HepG2 (cell line): ENCODE results near the gene RAC3. TPM values are rescaled to one million over a fixed set of nuclear protein-coding genes. Genes with fewer than 3 reads are reported as not detected.

Experiments used
- ATAC-seq: fragments of 200-7000 bp; cut with Tn5 transposase; 3 replicates; pipeline ENCODE4 v1.9.1; 2020; ENCODE audit warnings: mild to moderate bottlenecking, moderate library complexity
- BruUV-seq: library from RNA; stranded (reverse); fragments of 400-500 nt; replicated peaks from 2 replicates; lab custom pipeline; 2021; lab: Mats Ljungman, UMichigan
- CTCF ChIA-PET: fragments of 300-600 bp; formaldehyde crosslinking; extraction: SDS; loops from one replicate; lab custom pipeline; 2021; ENCODE audit warnings: low total read pairs, inconsistent platforms, low intra/inter-chr PET ratio; lab: Yijun Ruan, JAX
- POLR2A ChIA-PET: fragments of 350-600 bp; sonication (Branson Sonifier 250); formaldehyde crosslinking; loops from one replicate; lab custom pipeline; 2020; ENCODE audit warnings: antibody characterized with exemption, inconsistent platforms; lab: Yijun Ruan, JAX
- DNase-seq: peaks from one replicate; pipeline ENCODE4 v3.0.0-alpha.2; 2015; ENCODE audit warnings: low spot score
- FAIRE-seq: peaks from 3 replicates; lab custom pipeline; 2011; peaks lifted over from hg19 to GRCh38; lab: Jason Lieb, UNC
- H2AFZ ChIP-seq: one replicate; pipeline ENCODE4 v1.6.1; 2011; ENCODE audit warnings: low read length, inconsistent platforms
- H3K27ac ChIP-seq: fragments of 300-600 bp; 3 replicates; pipeline ENCODE4 v1.8.0; 2011; ENCODE audit warnings: mixed run types, mild to moderate bottlenecking, mixed read lengths, low read length, inconsistent platforms; ENCODE audit not compliant: insufficient read depth; ENCODE audit errors: extremely low read length
- H3K27me3 ChIP-seq, 2 experiments: fragments of 200-600 bp in 1 of 2; 2 replicates in 1 of 2; 3 replicates in 1 of 2; pipeline versions ENCODE4 v1.6.0 to v1.8.0; 2011; ENCODE audit warnings: low read length in 2 of 2, mild to moderate bottlenecking in 2 of 2, moderate library complexity in 2 of 2, inconsistent platforms in 1 of 2; ENCODE audit not compliant: insufficient read depth in 2 of 2, control insufficient read depth in 1 of 2
- H3K36me3 ChIP-seq, 2 experiments: fragments of 200-600 bp in 1 of 2; replicated peaks in 1 of 2; 2 replicates in 1 of 2; 3 replicates in 1 of 2; pipeline versions ENCODE4 v1.5.1 to v1.8.0; 2011; ENCODE audit warnings: low read length in 2 of 2, inconsistent platforms in 1 of 2; ENCODE audit not compliant: insufficient read depth in 2 of 2, control insufficient read depth in 1 of 2
- H3K4me1 ChIP-seq: 2 replicates; pipeline ENCODE4 v1.5.1; 2012; ENCODE audit warnings: low read length, inconsistent platforms; ENCODE audit not compliant: insufficient read depth
- H3K4me2 ChIP-seq: 2 replicates; pipeline ENCODE4 v1.6.0; 2011; ENCODE audit warnings: low read depth, low read length, inconsistent platforms
- H3K4me3 ChIP-seq, 3 experiments: fragments of 200-600 bp in 1 of 3; sonication (generic), shearing (Covaris generic) in 1 of 3; replicated peaks in 1 of 3; 2 replicates each; pipeline ENCODE4 v1.5.1; 2011 to 2016; ENCODE audit warnings: low read length in 3 of 3, inconsistent platforms in 2 of 3, low read depth in 2 of 3, mild to moderate bottlenecking in 2 of 3, control low read depth in 1 of 3, mixed read lengths in 1 of 3; ENCODE audit not compliant: insufficient read depth in 1 of 3
- H3K79me2 ChIP-seq: one replicate; pipeline ENCODE4 v1.6.1; 2011; ENCODE audit warnings: low read length, inconsistent platforms; ENCODE audit not compliant: insufficient read depth
- H3K9ac ChIP-seq: 2 replicates; pipeline ENCODE4 v1.6.0; 2011; ENCODE audit warnings: mild to moderate bottlenecking, low read depth, low read length, inconsistent platforms; ENCODE audit not compliant: insufficient read depth
- H3K9me3 ChIP-seq: 2 replicates; pipeline ENCODE4 v1.5.1; 2012; ENCODE audit warnings: mild to moderate bottlenecking, low read length
- H4K20me1 ChIP-seq: 2 replicates; pipeline ENCODE4 v1.6.0; 2011; ENCODE audit warnings: inconsistent platforms, mild to moderate bottlenecking, low read length, moderate library complexity; ENCODE audit not compliant: insufficient read depth
- AGO1 ChIP-seq: fragments of 200-400 bp; formaldehyde crosslinking; IDR thresholded peaks from 2 replicates; pipeline ENCODE4 v1.6.1; 2017; ENCODE audit warnings: mild to moderate bottlenecking, low read depth, low read length, moderate library complexity; ENCODE audit not compliant: poor library complexity, severe bottlenecking
- ATF3 ChIP-seq: sonication (generic); formaldehyde crosslinking; IDR thresholded peaks from 2 replicates; pipeline ENCODE4 v1.4.0; 2020; ENCODE audit warnings: missing genetic modification reagents
- CHCHD3 ChIP-seq: sonication (generic); formaldehyde crosslinking; IDR thresholded peaks from 2 replicates; pipeline ENCODE4 v1.8.0; 2022; ENCODE audit warnings: mild to moderate bottlenecking, missing genetic modification reagents, moderate library complexity
- EHMT2 ChIP-seq: fragments of 200-600 bp; sonication (generic); IDR thresholded peaks from 2 replicates; pipeline ENCODE4 v1.7.0; 2017; ENCODE audit warnings: antibody characterized with exemption, low read depth, low read length, borderline replicate concordance
- FOXA1 ChIP-seq, 2 experiments: fragments of 450-650 bp in 1 of 2; sonication (generic) in 1 of 2; formaldehyde crosslinking in 1 of 2; IDR thresholded peaks; 2 replicates each; pipeline versions ENCODE4 v1.4.0 to v1.6.1; 2016 to 2020; ENCODE audit warnings: missing genetic modification reagents in 1 of 2
- HMG20B ChIP-seq: conservative IDR thresholded peaks from 2 replicates; pipeline ENCODE4 v1.6.1; 2016; ENCODE audit warnings: missing genetic modification reagents, missing compliant biosample characterization
- IKZF1 ChIP-seq: fragments of 450-650 bp; IDR thresholded peaks from 2 replicates; pipeline ENCODE4 v1.7.1; 2016
- KAT7 ChIP-seq: IDR thresholded peaks from 2 replicates; pipeline ENCODE4 v1.6.1; 2018; ENCODE audit warnings: borderline replicate concordance, missing compliant biosample characterization
- MZF1 ChIP-seq: sonication (generic); formaldehyde crosslinking; IDR thresholded peaks from 2 replicates; pipeline ENCODE4 v1.8.1; 2023; ENCODE audit warnings: mild to moderate bottlenecking, missing genetic modification reagents, borderline replicate concordance
- NONO ChIP-seq, 2 experiments: fragments of 450-650 bp in 1 of 2; sonication (generic) in 1 of 2; formaldehyde crosslinking in 1 of 2; IDR thresholded peaks in 1 of 2; conservative IDR thresholded peaks in 1 of 2; 2 replicates each; pipeline versions ENCODE4 v1.6.1 to v1.8.0; 2017 to 2022; ENCODE audit warnings: mild to moderate bottlenecking in 1 of 2, missing genetic modification reagents in 1 of 2, moderate library complexity in 1 of 2
- POLR2G ChIP-seq: fragments of 200-400 bp; formaldehyde crosslinking; IDR thresholded peaks from 2 replicates; pipeline ENCODE4 v1.6.1; 2018; ENCODE audit warnings: mild to moderate bottlenecking, low read depth, low read length, moderate library complexity
- RBM39 ChIP-seq: fragments of 200-400 bp; formaldehyde crosslinking; IDR thresholded peaks from one replicate; pipeline ENCODE4 v1.6.1; 2018; ENCODE audit warnings: antibody characterized with exemption, mild to moderate bottlenecking, low read depth, low read length; ENCODE audit not compliant: poor library complexity, severe bottlenecking
- TAF15 ChIP-seq: fragments of 200-400 bp; formaldehyde crosslinking; IDR thresholded peaks from one replicate; pipeline ENCODE4 v1.6.1; 2018; ENCODE audit warnings: mild to moderate bottlenecking, low read depth, low read length; ENCODE audit not compliant: poor library complexity, severe bottlenecking
- TCF7 ChIP-seq: sonication (generic); IDR thresholded peaks from 2 replicates; pipeline ENCODE4 v1.6.1; 2016; ENCODE audit warnings: antibody characterized with exemption, low read depth
- ZNF260 ChIP-seq: sonication (generic); formaldehyde crosslinking; IDR thresholded peaks from 2 replicates; pipeline ENCODE4 v1.4.0; 2020; ENCODE audit warnings: missing genetic modification reagents, low read depth, mild to moderate bottlenecking, borderline replicate concordance
- ZNF333 ChIP-seq: sonication (generic); formaldehyde crosslinking; IDR thresholded peaks from 2 replicates; pipeline ENCODE4 v1.4.0; 2020; ENCODE audit warnings: mild to moderate bottlenecking, missing genetic modification reagents, borderline replicate concordance
- ZNF501 ChIP-seq: sonication (generic); formaldehyde crosslinking; IDR thresholded peaks from 2 replicates; pipeline ENCODE4 v1.5.1; 2020; ENCODE audit warnings: mild to moderate bottlenecking, moderate library complexity, missing genetic modification reagents
- ZNF577 ChIP-seq: sonication (generic); formaldehyde crosslinking; IDR thresholded peaks from 2 replicates; pipeline ENCODE4 v1.4.0; 2020; ENCODE audit warnings: mild to moderate bottlenecking, low read depth, missing genetic modification reagents, borderline replicate concordance
- ZNF816 ChIP-seq: sonication (generic); formaldehyde crosslinking; IDR thresholded peaks from 2 replicates; pipeline ENCODE4 v1.8.0; 2022; ENCODE audit warnings: missing genetic modification reagents, mild to moderate bottlenecking, borderline replicate concordance
- whole genome bisulfite sequencing: methylation state at CpG from one replicate; pipeline ENCODE4 v1.1.6; 2017; ENCODE audit warnings: low lambda C conversion rate; 5-methylcytosine and 5-hydroxymethylcytosine counted together
- in situ Hi-C: cut with HindIII; loops from 2 replicates; pipeline ENCODE4 v1.10.0; 2017; ENCODE audit warnings: low pct_unique_long_range_greater_than_20kb; ENCODE audit not compliant: extremely low pct_ligation_motif_present
- intact Hi-C: fragments of 100-400 bp; cut with micrococcal nuclease; formaldehyde crosslinking; loops from one replicate; pipeline ENCODE4 v1.10.0; 2022; ENCODE audit not compliant: unreplicated experiment
- polyA plus RNA-seq, 8 experiments: library from polyadenylated mRNA; depleted of rRNA in 3 of 8; stranded (reverse) in 7 of 8; unstranded in 1 of 8; fragments of >200 nt; fragmentation: Illumina TruSeq in 4 of 8; extraction: Trizol in 4 of 8; gene quantifications; 2 replicates each; pipeline versions ENCODE4 v1.2.1 to v1.2.3, GENCODE V29; 2011 to 2016; ENCODE audit warnings: low read depth in 4 of 8, missing spikeins in 1 of 8, mixed read lengths in 1 of 8; ENCODE audit not compliant: insufficient read depth in 1 of 8
- total RNA-seq, 5 experiments: library from RNA; depleted of rRNA; stranded (reverse); fragments of >200 nt; fragmentation: Illumina TruSeq; extraction: Trizol; gene quantifications; 2 replicates each; pipeline ENCODE4 v1.2.3, GENCODE V29; 2016; ENCODE audit warnings: low read depth in 1 of 5
- TF ChIP-seq, protein P1 (sequence below): sonication (generic); formaldehyde crosslinking; IDR thresholded peaks from 2 replicates; pipeline ENCODE4 v1.4.0; 2020; ENCODE audit warnings: missing genetic modification reagents

The RAC3 gene
- total and polyA plus RNA-seq, 2 of the 13 experiments (the other 11 are each of a cell fraction or from before 2014, with no cell fraction given), result 10.5 to 21.3 TPM

DNA sequence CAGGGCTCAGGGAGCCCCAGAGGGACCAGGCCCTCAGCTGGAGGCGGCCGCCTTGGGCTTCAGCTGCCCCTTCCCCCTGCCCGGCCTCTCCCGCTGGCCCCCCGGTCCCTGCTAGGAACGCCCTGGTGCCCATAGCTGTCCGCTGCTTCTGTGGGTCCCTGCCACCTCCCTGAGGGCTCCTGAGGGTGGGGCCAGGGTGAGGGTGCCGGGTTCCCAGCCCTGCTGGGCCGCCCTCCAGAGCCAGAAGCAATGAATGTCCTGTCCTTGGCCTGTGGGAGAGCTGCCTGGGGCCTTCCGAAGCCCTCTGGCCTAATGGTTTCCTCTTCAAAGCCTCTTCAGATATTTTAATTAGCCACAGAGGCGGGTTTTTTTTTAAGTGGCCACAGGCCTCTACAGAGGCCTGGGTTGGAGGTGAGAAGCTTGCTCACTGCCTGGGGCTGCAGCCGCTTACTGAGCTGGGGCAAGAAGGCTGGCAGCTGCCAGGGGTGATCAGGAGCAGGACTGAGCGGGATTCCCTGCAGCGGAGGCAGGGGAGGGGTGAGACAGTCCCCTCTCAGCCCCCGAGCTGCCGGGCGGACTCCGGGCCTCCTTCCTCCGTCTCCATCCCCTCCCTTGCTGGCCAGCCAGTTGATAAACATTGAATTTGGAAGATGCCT, 18.7 kb upstream of the RAC3 start (continued):
- TF ChIP-seq, protein P1, sequence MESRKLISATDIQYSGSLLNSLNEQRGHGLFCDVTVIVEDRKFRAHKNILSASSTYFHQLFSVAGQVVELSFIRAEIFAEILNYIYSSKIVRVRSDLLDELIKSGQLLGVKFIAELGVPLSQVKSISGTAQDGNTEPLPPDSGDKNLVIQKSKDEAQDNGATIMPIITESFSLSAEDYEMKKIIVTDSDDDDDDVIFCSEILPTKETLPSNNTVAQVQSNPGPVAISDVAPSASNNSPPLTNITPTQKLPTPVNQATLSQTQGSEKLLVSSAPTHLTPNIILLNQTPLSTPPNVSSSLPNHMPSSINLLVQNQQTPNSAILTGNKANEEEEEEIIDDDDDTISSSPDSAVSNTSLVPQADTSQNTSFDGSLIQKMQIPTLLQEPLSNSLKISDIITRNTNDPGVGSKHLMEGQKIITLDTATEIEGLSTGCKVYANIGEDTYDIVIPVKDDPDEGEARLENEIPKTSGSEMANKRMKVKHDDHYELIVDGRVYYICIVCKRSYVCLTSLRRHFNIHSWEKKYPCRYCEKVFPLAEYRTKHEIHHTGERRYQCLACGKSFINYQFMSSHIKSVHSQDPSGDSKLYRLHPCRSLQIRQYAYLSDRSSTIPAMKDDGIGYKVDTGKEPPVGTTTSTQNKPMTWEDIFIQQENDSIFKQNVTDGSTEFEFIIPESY (CRISPR knock-in tag), result peak; percentile 77; the same call in 1 of the 2 replicates
- TF ChIP-seq POLR2G (0 out of 2 replicates have a peak, but pooled peaks have one; percentile 40), ZNF577 (no peak), AGO1 (peak; percentile 0), RBM39 (peak; percentile 85), FOXA1 (IDR thresholded peaks at IDR 0.05) (no peak), FOXA1 (CRISPR knock-in tag; IDR thresholded peaks at IDR 0.05) (no peak), NONO (IDR thresholded peaks at IDR 0.05) (no peak), NONO (CRISPR knock-in tag; conservative IDR thresholded peaks at IDR 0.05) (peak; percentile 51; the same call in 1 of the 2 replicates), TAF15 (peak; percentile 4), ZNF333 (CRISPR knock-in tag) (0 out of 2 replicates have a peak, but pooled peaks have one; percentile 29), IKZF1 (no peak)

GRCh38 chr17:82013341-82013740, 18.1 kb upstream of the RAC3 start:
- peak overlapping the region; percentile 68 for H3K27ac ChIP-seq
- in situ Hi-C loops, result no loop called here
- H3K4me3 ChIP-seq, result no peak overlapping the region
- CTCF ChIA-PET, result no interaction called here
- no peaks in the 10 kb centered on the region for H3K27me3 ChIP-seq
- WGBS, result 90% methylated on average over 19 of the region's 22 CpGs
- no peaks in the 10 kb centered on the region for H3K79me2 ChIP-seq
- H4K20me1 ChIP-seq, result no peaks in the 10 kb centered on the region
- BruUV-seq, result no TSS peak
- DNase-seq, result no peak
- intact Hi-C loops, result no loop called here
- peaks cover 40 to 47% of the 10 kb centered on the region in 2 experiments for H3K36me3 ChIP-seq
- POLR2A ChIA-PET, result interaction anchor here (0.7 to 14.1 kb wide), 8 partner anchors 9 to 311 kb away, joined by 3 to 470 read pairs (median 6); partner anchors contain the start of genes CENPX, DCXR, LRRC45 and MAFG
- peak overlapping the region; percentile 53 for H3K9ac ChIP-seq
- no peak overlapping the region for H2AFZ ChIP-seq
- no peak for FAIRE-seq
- no peak; the same call in 2 of the 3 replicates for ATAC-seq
- peaks cover 92% of the 10 kb centered on the region for H3K4me1 ChIP-seq
- no peak overlapping the region for H3K4me2 ChIP-seq
- no peaks in the 10 kb centered on the region for H3K9me3 ChIP-seq
- TF ChIP-seq ZNF501 (CRISPR knock-in tag) (no peak), MZF1 (CRISPR knock-in tag) (no peak), ATF3 (CRISPR knock-in tag) (no peak), KAT7 (CRISPR knock-in tag) (no peak), CHCHD3 (CRISPR knock-in tag) (no peak), HMG20B (CRISPR knock-in tag) (no peak), EHMT2 (no peak), ZNF816 (no peak), TCF7 (no peak), ZNF260 (no peak)
